ENCODE data around the gene ACSL3.

The ACSL3 gene

DNA sequence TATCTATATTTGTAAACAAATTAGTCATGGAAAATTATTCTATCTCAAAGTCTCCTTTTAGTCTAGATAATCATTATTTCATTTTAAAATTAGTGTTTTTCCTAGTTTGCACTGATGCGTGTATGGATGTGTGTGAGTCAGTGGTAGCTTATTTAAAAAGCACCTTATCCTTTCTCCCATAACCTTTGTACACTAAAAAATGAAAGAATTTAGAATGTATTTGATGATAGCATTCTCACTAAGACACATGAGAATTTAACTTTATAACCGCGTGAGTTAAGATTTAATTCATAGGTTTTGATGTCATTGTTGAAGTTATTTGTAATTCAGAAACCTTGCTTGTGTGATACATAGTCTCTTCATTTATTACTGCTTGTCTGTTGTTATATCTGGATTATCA, 81.7 kb downstream of the ACSL3 start:
- no peak for DNase-seq (ENCODE audit: low read depth)

DNA sequence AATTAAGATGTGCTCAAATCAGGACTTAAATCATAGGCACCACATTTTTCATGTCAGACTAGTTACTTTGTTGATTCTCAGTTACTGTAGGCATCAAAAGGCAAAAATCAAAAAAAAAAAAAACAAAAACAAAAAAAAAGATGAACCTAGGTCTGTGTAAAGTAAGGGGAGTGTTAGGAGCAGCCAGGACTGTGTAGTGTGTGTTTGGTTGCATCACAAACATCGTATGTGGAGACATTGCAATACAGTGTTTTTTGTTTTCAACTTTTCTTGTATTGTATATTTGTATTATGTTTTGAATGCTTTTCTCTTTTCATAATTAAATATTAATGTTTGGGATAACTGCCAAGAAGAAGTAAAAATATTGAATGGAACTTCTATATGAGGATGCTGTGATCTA, 82.1 kb downstream of the ACSL3 start:
- no peak for DNase-seq (ENCODE audit: low read depth)

DNA sequence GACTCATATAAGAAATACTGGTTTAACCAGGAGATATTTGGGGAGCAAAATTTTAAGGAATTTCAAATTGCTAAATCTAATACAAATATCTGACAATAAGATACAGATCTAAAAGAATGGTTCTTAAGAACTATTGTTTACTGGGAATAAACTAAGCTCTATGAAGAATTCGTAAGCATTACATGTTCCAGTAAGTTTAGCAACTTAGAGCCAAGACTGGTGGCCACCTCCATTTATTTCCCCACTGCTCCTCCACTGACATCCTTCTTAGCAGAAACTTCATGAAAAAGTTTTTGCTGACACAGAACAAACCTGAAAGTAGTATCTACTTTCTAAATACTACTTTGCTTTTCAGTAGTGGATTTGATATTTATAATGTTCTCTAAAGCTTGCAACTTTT, 83.0 kb downstream of the ACSL3 start:
- peak; percentile 56 for DNase-seq (ENCODE audit: low read depth)

DNA sequence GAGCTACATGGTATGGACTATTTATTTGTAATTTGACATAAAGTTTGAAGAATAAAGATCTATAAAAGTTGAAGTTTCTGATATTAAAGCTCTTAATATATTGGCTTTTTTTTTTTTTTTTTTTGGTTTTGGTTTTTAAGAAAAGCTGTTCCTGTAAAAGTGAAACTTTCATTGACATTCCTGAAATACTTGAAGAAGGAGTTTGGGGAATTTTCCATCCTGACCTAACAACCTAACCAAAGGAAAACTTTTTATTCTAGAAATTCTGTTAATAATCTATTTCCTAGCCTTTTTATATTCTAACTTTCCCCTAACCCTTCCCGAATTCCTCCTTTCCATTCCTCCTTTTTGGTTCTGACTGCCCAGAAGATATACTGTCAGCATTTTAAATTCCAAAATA, 83.7 kb downstream of the ACSL3 start:
- DNase-seq (ENCODE audit: low read depth): no peak

DNA sequence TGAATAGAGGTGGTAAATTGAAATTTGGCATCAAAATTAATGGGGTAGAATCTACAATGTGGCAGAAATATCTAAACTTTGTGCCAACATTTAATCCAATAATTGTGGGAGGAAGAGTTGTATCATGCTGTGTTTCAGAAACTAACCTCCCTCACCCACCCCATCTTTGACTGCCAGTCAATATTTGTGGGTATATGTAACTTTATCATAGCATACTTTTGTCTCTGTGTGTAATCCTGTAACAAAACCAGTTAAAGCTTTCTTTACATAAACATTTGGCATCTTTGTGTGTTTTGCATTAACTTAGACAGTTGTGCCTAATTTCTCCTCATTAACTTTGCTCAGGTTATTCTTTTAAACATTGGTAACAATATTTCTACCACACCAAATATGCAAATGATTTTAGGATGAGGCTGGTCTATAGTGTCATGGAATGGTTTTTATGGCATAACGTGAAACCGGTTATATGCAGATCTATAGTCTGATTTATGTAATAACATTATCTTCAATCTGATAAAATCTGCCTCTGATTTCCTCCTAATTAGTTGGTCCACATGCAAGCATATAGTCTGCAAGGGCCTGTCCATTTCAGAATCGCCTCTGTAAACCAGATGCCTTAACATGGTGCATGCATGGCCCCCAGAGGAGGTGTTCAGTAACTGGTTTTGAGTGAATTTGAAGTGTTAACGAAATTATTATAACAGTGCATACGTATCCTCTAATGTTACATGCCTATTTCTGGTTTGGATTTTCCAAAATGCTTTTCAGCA, 84.3 kb downstream of the ACSL3 start:
- DNase-seq (ENCODE audit: low read depth): no peak

DNA sequence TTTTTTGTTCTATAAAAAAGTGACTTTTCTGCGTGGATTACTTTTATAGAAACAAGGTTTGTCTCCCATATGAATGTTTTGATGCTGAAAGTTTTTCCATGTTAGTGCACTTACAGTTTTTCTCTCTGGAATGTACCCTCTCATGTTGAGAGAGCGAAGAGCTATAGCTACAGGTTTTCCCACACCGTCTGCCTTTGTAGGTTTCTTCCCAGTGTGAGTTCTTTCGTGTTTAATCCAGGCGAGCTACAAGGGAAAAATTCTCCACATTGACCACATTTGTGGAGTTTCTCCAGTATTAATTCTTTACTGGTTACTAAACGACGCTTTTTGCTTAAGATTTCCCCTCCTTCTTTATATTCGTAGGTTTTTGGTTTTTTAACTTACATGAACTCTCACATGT, 85.1 kb downstream of the ACSL3 start:
- DNase-seq (ENCODE audit: low read depth): no peak

DNA sequence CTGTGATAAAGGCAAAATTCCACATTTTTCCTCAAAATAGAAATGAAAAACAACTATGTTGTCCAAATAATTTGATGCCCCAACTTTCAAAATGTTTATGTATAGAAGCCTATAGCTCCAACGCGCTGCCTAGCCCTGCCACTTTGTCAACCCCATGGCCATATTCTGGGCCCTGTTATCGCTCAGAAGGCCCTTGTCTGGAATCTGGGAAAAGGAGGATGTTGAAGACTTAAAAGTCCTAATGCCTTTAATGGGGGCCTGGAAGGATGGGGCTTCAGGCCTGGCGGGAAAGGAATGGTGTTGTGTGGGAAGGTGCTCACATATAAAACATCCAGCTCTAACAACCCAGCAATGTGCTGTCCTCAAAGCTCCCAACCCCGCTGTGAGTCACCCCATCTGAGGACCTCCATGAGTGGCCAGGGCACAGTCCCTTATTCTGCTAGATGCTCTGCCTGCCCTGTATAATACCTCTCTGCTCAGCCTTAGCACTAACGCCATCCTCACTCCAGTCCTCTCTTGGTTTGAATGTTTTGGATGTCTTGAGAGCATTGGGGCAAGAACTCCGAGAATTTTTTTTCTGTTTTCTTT, 86.0 kb downstream of the ACSL3 start:
- DNase-seq (ENCODE audit: low read depth): peak; percentile 58

DNA sequence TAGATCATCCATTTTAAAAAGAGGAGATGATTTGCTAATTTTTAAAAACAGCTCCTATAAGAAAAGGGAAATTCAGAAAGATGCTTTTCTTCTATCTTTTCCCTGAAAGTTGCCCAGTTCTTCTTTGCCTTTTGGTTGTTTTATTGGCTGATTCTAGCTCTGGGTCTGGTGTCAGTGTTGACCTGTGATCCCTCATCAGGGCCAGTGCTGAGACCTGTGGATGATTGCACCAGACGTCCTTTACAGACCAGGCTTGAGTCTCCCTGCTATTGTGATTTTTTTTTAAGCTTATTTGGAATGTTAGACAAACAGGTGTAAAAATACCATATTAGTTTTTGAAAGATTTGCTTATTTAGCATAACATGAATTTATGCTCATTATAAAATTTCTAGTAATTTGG, 88.2 kb downstream of the ACSL3 start:
- DNase-seq (ENCODE audit: low read depth): no peak

DNA sequence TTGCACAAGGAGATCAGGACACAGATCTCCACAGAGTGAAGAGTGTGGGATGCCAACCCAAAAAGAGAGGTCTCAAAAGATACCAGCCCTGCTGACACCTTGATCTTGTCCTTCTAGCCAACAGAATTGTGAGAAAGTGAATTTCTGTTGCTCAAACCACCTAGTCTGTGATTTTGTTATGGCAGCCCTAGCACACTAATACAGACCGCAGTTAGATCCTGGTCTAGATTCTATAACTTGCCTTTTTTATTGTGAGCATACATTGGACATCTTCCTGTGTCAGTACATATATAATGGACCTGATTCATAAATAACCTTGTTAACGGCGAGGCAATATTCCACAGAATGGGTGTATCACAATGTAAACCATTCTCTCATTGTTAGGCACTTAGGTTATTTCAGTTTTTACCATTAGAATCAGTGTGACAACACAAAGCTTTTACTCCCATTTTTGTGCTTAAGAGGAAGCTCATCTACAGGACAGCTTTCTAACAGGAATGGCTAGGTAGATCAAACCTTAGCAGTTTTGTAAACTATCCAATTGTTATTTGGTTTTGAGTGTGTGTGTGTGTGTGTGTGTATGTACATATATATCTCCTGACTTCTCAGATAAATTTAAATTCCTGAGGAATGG, 89.0 kb downstream of the ACSL3 start:
- DNase-seq (ENCODE audit: low read depth): no peak

DNA sequence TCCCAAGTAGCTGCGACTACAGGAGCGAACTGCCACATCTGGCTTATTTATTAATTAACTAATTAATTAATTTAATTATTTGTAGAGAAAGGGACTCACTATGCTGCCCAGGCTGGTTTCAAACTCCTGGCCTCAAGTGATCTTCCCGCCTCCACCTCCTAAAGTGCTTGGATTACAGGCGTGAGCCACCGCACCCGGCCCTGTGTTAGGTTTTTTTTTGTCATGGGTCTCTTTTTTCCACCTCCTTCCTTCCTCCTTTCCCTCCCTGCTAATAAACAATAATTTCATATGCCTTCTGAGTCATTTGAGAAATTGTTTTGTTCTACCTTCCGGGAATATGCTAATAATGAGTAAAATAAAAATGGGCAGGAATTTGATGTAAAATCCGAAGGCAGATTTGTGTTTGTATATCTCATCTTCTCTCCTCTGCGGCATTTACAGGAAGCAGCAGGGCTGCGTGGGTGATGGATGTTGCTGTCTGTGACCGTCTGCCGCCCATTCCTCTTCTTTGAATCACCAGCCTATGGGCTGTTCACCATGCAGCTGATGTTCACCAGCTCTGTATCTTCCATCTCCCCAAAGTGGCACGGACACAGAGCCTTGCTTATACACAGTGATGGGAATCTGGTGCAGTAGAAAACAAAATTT, 89.9 kb downstream of the ACSL3 start:
- DNase-seq (ENCODE audit: low read depth): peak; percentile 92

DNA sequence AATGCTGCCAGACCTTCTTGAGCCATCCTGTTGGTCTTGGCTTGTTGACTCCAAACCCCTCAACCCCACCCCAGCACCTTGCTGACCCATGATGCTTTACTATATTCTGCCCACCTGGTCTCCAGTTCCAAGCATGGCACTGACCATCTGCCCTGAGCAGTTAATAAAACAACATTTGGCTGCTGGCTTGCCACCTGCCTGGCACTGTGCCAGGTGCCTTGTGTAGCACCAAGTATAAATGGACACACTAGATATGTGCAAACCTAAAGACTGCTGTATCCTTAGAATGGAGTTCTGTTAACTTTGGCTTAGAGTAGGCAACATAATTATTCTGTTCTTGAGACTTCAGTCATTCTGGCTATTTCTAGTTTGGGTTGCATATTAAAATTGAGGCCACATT, 91.4 kb downstream of the ACSL3 start:
- no peak for DNase-seq (ENCODE audit: low read depth)

DNA sequence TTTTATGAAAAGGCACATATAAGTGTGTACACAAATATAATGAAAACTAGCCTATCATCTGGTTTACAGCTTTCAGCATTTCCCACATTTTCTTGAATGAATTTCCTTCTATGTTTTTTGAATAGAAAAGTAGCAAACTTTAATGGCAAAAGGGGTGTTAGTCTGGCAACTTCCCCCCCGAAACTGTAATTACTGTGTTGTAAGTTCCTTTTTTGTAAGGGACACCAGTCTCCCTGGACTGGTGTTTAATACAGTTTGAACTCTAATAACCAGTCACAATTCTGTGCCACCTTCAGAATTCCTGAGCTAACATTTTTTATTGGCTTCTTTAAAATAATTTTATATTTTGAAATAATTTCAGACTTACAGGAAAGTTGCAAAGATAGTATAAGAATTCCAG, 94.2 kb downstream of the ACSL3 start:
- no peak for DNase-seq (ENCODE audit: low read depth)

DNA sequence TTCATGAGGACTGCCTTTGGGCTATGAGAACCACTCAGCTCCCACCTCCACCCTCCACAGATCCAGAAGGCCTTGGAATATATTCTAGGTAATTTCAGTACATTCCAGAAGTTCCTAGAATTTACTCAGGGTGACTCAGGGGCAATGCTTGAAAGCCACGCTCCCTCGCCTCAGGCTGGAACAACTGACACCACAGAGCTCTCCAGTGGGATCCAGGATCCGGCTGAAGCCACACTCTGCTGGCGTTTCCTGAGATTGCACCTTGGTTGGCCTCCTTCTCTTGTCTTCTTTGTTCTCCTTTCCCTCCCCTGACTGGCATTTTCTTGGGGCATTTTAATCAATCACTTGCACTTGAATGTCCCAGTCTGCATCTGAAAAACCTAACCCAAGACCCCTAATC, 98.5 kb downstream of the ACSL3 start:
- DNase-seq (ENCODE audit: low read depth): peak; percentile 99

DNA sequence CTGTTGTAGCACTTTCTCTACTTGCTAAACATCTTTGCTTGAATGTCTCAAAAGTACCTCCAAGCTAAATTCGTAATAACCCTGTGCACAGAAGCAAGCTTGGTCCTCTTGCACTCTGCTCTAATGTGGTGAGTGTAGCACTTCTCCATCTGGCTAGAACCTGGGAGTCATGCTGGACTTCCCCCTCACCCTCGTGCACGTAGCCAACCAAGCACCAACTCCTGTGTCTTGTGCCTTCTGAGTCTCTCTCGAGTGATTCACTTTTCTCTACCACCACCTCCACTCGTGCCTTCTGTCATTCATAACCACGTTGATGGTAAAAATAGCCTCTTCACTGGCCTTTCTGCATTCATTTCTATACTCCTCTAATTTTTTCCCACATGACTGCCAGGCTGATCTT, 99.3 kb downstream of the ACSL3 start:
- peak; percentile 79 for DNase-seq (ENCODE audit: low read depth)

DNA sequence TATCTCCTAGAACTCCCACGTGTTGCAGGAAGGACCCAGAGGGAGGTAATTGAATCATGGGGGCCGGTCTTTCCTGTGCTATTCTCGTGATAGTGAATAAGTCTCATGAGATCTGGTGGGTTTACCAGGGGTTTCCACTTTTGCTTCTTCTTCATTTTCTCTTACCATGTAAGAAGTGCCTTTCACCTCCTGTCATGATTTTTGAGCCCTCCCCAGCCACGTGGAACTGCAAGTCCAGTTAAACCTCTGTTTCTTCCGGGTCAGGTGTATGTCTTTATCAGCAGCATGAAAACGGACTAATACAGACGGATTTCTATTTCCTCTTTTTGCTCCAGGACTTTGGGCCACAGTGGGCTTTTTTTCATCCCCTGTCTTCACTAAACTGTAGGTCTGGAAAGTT, 102.8 kb downstream of the ACSL3 start:
- DNase-seq (ENCODE audit: low read depth): no peak

DNA sequence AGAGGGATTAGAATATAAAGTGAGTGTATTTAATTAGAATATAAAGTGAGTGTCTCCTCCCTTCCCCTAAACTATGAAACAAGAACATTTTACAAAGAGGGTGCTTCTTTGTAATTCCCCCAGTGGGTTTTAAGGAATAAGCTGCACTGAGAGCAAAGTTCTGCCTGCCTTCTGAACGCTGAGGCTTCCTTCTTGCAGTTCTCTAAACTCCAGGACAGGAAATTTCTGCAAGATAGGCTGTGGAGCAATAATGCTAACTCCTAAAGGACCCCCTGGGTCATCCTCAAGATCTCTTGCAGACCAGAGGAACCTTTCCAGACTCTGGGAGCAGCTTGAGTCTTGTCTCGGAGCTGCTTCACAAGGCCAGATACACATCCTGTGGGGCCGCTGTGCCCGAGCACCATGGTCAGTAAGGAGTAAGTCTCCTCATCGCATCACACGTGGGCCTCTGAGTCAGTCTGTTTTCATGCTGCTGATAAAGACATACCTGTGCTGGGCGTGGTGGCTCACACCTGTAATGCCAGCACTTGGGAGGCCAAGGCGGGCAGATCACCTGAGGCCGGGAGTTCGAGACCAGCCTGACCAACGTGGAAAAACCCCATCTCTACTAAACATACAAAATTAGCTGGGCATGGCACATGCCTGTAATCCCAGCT, 103.7 kb downstream of the ACSL3 start:
- no peak for DNase-seq (ENCODE audit: low read depth)

DNA sequence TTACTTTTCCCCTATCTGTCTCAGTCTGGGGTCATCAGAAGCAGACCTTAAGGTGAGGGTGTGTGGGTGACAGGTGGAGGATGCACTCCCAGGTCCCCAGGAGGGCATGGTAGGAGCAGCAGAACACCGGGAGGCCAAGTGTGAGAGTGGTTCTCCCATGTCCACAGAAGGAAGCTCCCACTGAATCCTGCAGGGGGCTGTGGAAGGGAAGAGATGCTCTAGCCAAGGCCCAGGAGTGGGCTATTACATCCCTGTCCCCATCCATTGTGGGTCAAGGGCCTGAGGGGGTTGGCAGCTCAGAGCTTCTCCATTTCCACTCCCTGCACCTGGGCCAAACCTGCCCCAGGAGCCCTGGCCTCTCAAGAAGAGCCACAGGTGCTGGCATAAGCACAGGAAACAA, 104.7 kb downstream of the ACSL3 start:
- DNase-seq (ENCODE audit: low read depth): no peak

DNA sequence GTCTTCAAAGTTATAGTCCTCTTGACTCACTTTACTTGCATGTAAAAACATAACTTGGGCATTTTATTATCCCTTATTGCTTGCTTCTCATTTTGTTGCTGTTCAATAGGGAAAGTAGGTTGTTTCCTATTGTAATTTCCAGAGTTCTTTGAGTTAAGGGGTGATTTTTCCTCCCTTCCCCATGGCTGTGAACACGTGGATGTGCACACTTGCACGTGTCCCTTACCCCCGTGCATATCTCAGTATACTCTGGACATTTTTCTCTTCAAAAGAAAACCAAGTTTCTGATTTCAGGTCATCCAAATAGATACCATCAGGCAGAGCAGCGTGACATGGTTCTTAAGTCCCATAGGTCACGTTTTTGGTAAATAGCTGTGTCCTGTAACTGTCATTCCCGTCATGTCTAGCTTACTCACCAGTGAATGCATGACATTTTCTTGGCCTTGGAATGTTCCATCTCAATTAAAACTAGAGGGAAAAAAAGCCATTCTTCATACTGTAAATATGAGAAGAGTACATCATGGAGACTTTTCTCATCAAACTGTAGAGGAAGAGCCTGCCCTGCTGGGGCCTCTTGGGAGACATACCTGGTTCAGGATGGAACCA, 107.8 kb downstream of the ACSL3 start:
- no peak for DNase-seq (ENCODE audit: low read depth)

DNA sequence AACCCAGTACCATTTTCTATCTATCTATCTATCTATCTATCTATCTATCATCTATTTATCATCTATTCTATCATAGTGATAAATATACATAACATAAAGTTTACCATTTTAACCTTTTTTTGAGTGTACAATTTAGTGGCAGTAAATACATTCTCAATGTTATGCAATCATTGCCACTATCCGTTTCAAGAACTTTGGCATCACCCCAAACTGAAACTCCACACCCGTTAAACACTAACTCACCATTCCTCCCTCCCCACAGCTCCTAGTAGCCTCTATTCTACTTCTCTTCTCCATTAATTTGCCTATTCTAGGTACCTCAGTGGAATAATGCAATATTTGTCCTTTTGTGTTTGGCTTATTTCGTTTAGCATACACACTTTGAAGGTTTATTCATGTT, 108.7 kb downstream of the ACSL3 start:
- peak; percentile 32 for DNase-seq (ENCODE audit: low read depth)

DNA sequence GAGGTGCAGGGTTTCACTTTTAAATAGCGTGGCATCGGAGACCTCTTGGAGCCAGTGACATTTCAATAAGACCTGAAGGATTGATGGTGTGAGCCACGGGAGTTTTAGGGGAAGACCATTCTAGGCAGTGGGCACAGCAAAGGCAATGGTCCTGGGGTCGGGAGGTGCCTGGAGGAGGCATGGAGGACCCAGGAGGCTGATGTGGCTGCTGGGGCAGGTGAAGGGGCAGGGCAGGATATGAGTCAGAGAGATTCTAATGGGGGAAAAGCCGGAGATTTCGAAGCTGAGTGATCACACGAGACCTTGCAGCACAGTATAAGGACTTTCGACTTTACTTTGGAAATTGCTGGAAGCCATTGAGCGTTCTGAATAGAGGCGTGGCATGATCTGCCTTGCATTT, 111.6 kb downstream of the ACSL3 start:
- peak; percentile 22 for DNase-seq (ENCODE audit: low read depth)

DNA sequence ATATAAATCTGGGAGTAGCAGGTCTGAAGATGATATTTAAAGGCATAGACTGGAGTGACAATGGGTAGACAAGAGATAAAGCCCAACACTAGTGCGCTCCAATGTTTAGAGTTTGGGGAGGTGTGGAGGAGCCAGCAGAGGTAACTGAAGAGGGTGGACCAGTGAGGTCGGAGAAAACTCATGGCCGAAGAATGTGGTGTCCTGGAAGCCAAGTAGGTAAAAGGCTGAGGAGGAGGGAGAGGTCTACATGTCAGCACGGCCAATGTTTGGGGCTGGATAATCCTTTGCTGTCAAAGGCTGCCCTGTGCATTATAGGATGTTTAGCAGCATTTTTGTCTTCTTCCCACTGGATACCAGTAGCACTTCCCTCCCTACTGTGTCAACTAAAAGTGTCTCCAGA, 112.4 kb downstream of the ACSL3 start:
- peak; percentile 22 for DNase-seq (ENCODE audit: low read depth)

DNA sequence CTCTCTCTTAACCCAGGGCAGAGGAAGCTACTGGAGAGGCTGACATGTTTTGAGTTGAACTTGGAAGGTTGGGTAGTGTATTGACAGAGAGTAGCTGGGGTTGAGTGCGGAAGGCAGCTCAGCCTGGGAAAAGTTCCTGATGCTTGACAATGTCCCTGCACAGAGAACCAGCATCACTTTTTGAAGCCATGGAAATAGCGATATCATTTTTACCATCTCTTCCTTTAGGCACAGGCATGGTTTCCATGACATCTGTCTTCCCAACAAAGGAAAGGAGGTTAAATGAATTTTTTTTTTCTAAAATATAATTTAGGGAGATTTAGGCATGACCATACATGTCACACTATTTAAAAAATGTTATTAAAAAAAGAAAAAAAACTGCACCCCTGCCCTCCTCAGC, 112.9 kb downstream of the ACSL3 start:
- no peak for DNase-seq (ENCODE audit: low read depth)

All from ELR (cell line).